RPMI8226 (cell line): Measurements from ENCODE around the gene STARD8.
"Not testable (repeated sequence)": the region's sequence is repeated elsewhere in the genome, so short reads cannot be mapped to it uniquely, and the experiment has no call there.

ENCODE experiments used
- DNase-seq: peaks from one replicate; pipeline ENCODE4 v3.0.0-alpha.2; 2015

STARD8 gene

GRCh38 chrX:68647156-68647957 lies at the start of gene STARD8:
TSS of gene STARD8 (plus strand) at chrX:68647666. CDS start at chrX:68647883, 217 bp downstream.
- no peak for DNase-seq

GRCh38 chrX:68598841-68599240 lies 48.6 kb upstream of the STARD8 start:
- DNase-seq, result no peak

GRCh38 chrX:68599256-68600152 lies 48.0 kb upstream of the STARD8 start:
- DNase-seq, result peak; percentile 22

GRCh38 chrX:68604216-68604615 lies 43.2 kb upstream of the STARD8 start:
- not testable (repeated sequence) for DNase-seq

GRCh38 chrX:68614733-68615132 lies 32.7 kb upstream of the STARD8 start:
- DNase-seq, result not testable (repeated sequence)

- DNase-seq, result no peak
Measured at GRCh38 chrX:68627986-68628385, 19.5 kb upstream of the STARD8 start.

- not testable (repeated sequence) for DNase-seq
Measured at GRCh38 chrX:68629936-68630335, 17.5 kb upstream of the STARD8 start.

- DNase-seq, result no peak
Measured at GRCh38 chrX:68631336-68631735, 16.1 kb upstream of the STARD8 start.

GRCh38 chrX:68632491-68632890 lies 15.0 kb upstream of the STARD8 start:
- DNase-seq, result no peak

- DNase-seq, result no peak
Measured at GRCh38 chrX:68633981-68634380, 13.5 kb upstream of the STARD8 start.

- DNase-seq, result no peak
Measured at GRCh38 chrX:68634649-68635227, 12.7 kb upstream of the STARD8 start.

GRCh38 chrX:68640661-68641060 lies 6.8 kb upstream of the STARD8 start:
- no peak for DNase-seq

GRCh38 chrX:68644861-68645260 lies 2.6 kb upstream of the STARD8 start:
- no peak for DNase-seq

GRCh38 chrX:68646421-68646820 lies 1.0 kb upstream of the STARD8 start:
- peak; percentile 12 for DNase-seq

- DNase-seq, result no peak
Measured at GRCh38 chrX:68648960-68649359, 1.5 kb downstream of the STARD8 start.

- DNase-seq, result no peak
Measured at GRCh38 chrX:68650491-68650890, 3.0 kb downstream of the STARD8 start.

GRCh38 chrX:68651110-68651509 lies 3.6 kb downstream of the STARD8 start:
- no peak for DNase-seq

GRCh38 chrX:68652326-68653170 lies 5.1 kb downstream of the STARD8 start:
- DNase-seq, result no peak

- no peak for DNase-seq
Measured at GRCh38 chrX:68654693-68655092, 7.2 kb downstream of the STARD8 start.

GRCh38 chrX:68656473-68656872 lies 9.0 kb downstream of the STARD8 start:
- DNase-seq, result not testable (repeated sequence)

GRCh38 chrX:68658530-68658929 lies 11.1 kb downstream of the STARD8 start:
- DNase-seq, result no peak

- no peak for DNase-seq
Measured at GRCh38 chrX:68659385-68659784, 11.9 kb downstream of the STARD8 start.

- DNase-seq, result no peak
Measured at GRCh38 chrX:68659786-68660185, 12.3 kb downstream of the STARD8 start.
